HG02852 (cell line): Measurements from ENCODE around the gene VSTM5.
"Not testable (repeated sequence)": the region's sequence is repeated elsewhere in the genome, so short reads cannot be mapped to it uniquely, and the experiment has no call there.

Experiments
- ATAC-seq: cut with Tn5 transposase; IDR thresholded peaks from one replicate; pipeline ENCODE4 v1.9.1; 2021; ENCODE audit warnings: mild to moderate bottlenecking, moderate library complexity; ENCODE audit not compliant: unreplicated experiment

The VSTM5 gene

GRCh38 chr11:93850594-93851018 lies at the start of gene VSTM5:
Gene VSTM5 (minus strand): TSS chr11:93850618. CDS start chr11:93850502, 116 bp downstream.
- ATAC-seq = no peak

- ATAC-seq = no peak
These were observed 44.9 kb upstream of the VSTM5 start for GRCh38 chr11:93895106-93895862.

GRCh38 chr11:93890391-93891051 lies 40.1 kb upstream of the VSTM5 start:
- ATAC-seq = no peak

- ATAC-seq = no peak
These were observed 36.7 kb upstream of the VSTM5 start for GRCh38 chr11:93887111-93887510.

- not testable (repeated sequence) for ATAC-seq
These were observed 28.7 kb upstream of the VSTM5 start for GRCh38 chr11:93879114-93879513.

GRCh38 chr11:93875637-93876036 lies 25.2 kb upstream of the VSTM5 start:
- ATAC-seq = no peak

- no peak for ATAC-seq
These were observed 21.1 kb upstream of the VSTM5 start for GRCh38 chr11:93871526-93871925.

GRCh38 chr11:93870616-93871015 lies 20.2 kb upstream of the VSTM5 start:
- ATAC-seq = no peak

- ATAC-seq = no peak
These were observed 19.4 kb upstream of the VSTM5 start for GRCh38 chr11:93869830-93870229.

- ATAC-seq = not testable (repeated sequence)
These were observed 18.0 kb upstream of the VSTM5 start for GRCh38 chr11:93868404-93868803.

GRCh38 chr11:93861808-93862207 lies 11.4 kb upstream of the VSTM5 start:
- ATAC-seq = no peak

- no peak for ATAC-seq
These were observed 7.8 kb upstream of the VSTM5 start for GRCh38 chr11:93858121-93858775.

GRCh38 chr11:93857413-93858120 lies 7.1 kb upstream of the VSTM5 start:
- ATAC-seq = no peak

- ATAC-seq = no peak
These were observed 1.8 kb upstream of the VSTM5 start for GRCh38 chr11:93852242-93852641.

GRCh38 chr11:93849751-93850593 lies 446 bp downstream of the VSTM5 start:
- no peak for ATAC-seq

- ATAC-seq = no peak
These were observed 1.2 kb downstream of the VSTM5 start for GRCh38 chr11:93849201-93849600.

- no peak for ATAC-seq
These were observed 4.0 kb downstream of the VSTM5 start for GRCh38 chr11:93846411-93846810.

GRCh38 chr11:93845181-93846092 lies 5.0 kb downstream of the VSTM5 start:
- no peak for ATAC-seq

GRCh38 chr11:93844568-93844967 lies 5.8 kb downstream of the VSTM5 start:
- ATAC-seq = no peak
